Measurements from ENCODE around the gene CDK17.

CDK17 gene

GRCh38 chr12:96236221-96236822 lies 163.9 kb downstream of the CDK17 start:
- no peak for DNase-seq

GRCh38 chr12:96235484-96235826 lies 164.8 kb downstream of the CDK17 start:
- no peak for DNase-seq

- no peak for DNase-seq
These were observed 165.4 kb downstream of the CDK17 start for GRCh38 chr12:96234591-96235483.

- no peak for DNase-seq
These were observed 166.2 kb downstream of the CDK17 start for GRCh38 chr12:96233939-96234461.

- DNase-seq, result no peak
These were observed 167.1 kb downstream of the CDK17 start for GRCh38 chr12:96233168-96233567.

- DNase-seq, result no peak
These were observed 169.6 kb downstream of the CDK17 start for GRCh38 chr12:96230646-96231045.

- DNase-seq, result no peak
These were observed 171.5 kb downstream of the CDK17 start for GRCh38 chr12:96228566-96229248.
